GM19395 (cell line): ENCODE measurements around the gene POTEF.
A peak's percentile ranks its signal among the peaks of the same experiment; 100 is the strongest.
"Not testable (repeated sequence)": the region's sequence is repeated elsewhere in the genome, so short reads cannot be mapped to it uniquely, and the experiment has no call there.

Experiments used
- ATAC-seq: cut with Tn5 transposase; IDR thresholded peaks from one replicate; pipeline ENCODE4 v1.9.1; 2021; ENCODE audit warnings: mild to moderate bottlenecking, moderate library complexity; ENCODE audit not compliant: unreplicated experiment

The POTEF gene

GRCh38 chr2:130129120-130129829 is at the start of gene POTEF:
POTEF (minus strand) TSS chr2:130129222; CDS start chr2:130120515, 8,707 bp downstream.
- ATAC-seq: not testable (repeated sequence)

GRCh38 chr2:130174866-130175265 is 45.8 kb upstream of the POTEF start:
- not testable (repeated sequence) for ATAC-seq

GRCh38 chr2:130169896-130170295 is 40.9 kb upstream of the POTEF start:
- no peak for ATAC-seq

GRCh38 chr2:130169163-130169562 is 40.1 kb upstream of the POTEF start:
- ATAC-seq: not testable (repeated sequence)

GRCh38 chr2:130166611-130167010 is 37.6 kb upstream of the POTEF start:
- not testable (repeated sequence) for ATAC-seq

GRCh38 chr2:130165293-130166016 is 36.4 kb upstream of the POTEF start:
- ATAC-seq: no peak

- no peak for ATAC-seq
These were observed 33.9 kb upstream of the POTEF start for GRCh38 chr2:130162968-130163367.

- ATAC-seq: not testable (repeated sequence)
These were observed 33.5 kb upstream of the POTEF start for GRCh38 chr2:130162486-130162885.

- ATAC-seq: not testable (repeated sequence)
These were observed 32.0 kb upstream of the POTEF start for GRCh38 chr2:130160838-130161705.

GRCh38 chr2:130160131-130160530 is 31.1 kb upstream of the POTEF start:
- no peak for ATAC-seq

GRCh38 chr2:130159376-130159775 is 30.4 kb upstream of the POTEF start:
- not testable (repeated sequence) for ATAC-seq

GRCh38 chr2:130158631-130159030 is 29.6 kb upstream of the POTEF start:
- ATAC-seq: no peak

GRCh38 chr2:130157825-130158514 is 28.9 kb upstream of the POTEF start:
- peak; percentile 89 for ATAC-seq

- peak; percentile 32 for ATAC-seq
These were observed 28.3 kb upstream of the POTEF start for GRCh38 chr2:130157354-130157753.

GRCh38 chr2:130156624-130157004 is 27.6 kb upstream of the POTEF start:
- no peak for ATAC-seq

- not testable (repeated sequence) for ATAC-seq
These were observed 27.1 kb upstream of the POTEF start for GRCh38 chr2:130155956-130156623.

- no peak for ATAC-seq
These were observed 26.0 kb upstream of the POTEF start for GRCh38 chr2:130154773-130155765.

- ATAC-seq: not testable (repeated sequence)
These were observed 25.4 kb upstream of the POTEF start for GRCh38 chr2:130154423-130154770.
